Stimulated activated CD8-positive, alpha-beta memory T cell treated with anti-CD3 and anti-CD28 coated beads, Interleukin-12 subunit alpha, Interleukin-12 subunit beta, amount 100 ng/mL, for 24 hours (primary cell): ENCODE measurements around the gene WNT8B.
A peak's percentile ranks its signal among the peaks of the same experiment; 100 is the strongest.

ENCODE experiments used
- DNase-seq: peaks from one replicate; pipeline ENCODE4 v3.0.0-alpha.2; 2020; ENCODE audit errors: extremely low read depth

WNT8B gene

GRCh38 chr10:100483876-100484666, 21.3 kb downstream of the WNT8B start:
- DNase-seq = no peak

GRCh38 chr10:100485366-100485765, 22.6 kb downstream of the WNT8B start:
- no peak for DNase-seq

GRCh38 chr10:100485801-100486495, 23.1 kb downstream of the WNT8B start:
- no peak for DNase-seq

- DNase-seq = no peak
These were observed 24.7 kb downstream of the WNT8B start for GRCh38 chr10:100487529-100487928.

GRCh38 chr10:100489396-100489795, 26.6 kb downstream of the WNT8B start:
- no peak for DNase-seq

- no peak for DNase-seq
These were observed 27.7 kb downstream of the WNT8B start for GRCh38 chr10:100490531-100490930.

- DNase-seq = no peak
These were observed 33.8 kb downstream of the WNT8B start for GRCh38 chr10:100496567-100496966.

GRCh38 chr10:100498059-100498458, 35.2 kb downstream of the WNT8B start:
- no peak for DNase-seq

- no peak for DNase-seq
These were observed 38.6 kb downstream of the WNT8B start for GRCh38 chr10:100501423-100501822.

GRCh38 chr10:100502926-100503494, 40.2 kb downstream of the WNT8B start:
- DNase-seq = no peak

GRCh38 chr10:100504096-100504495, 41.3 kb downstream of the WNT8B start:
- DNase-seq = no peak

- DNase-seq = no peak
These were observed 42.4 kb downstream of the WNT8B start for GRCh38 chr10:100505164-100505563.

- no peak for DNase-seq
These were observed 44.0 kb downstream of the WNT8B start for GRCh38 chr10:100506596-100507356.

GRCh38 chr10:100507357-100507732, 44.5 kb downstream of the WNT8B start:
- DNase-seq = no peak

GRCh38 chr10:100508266-100508665, 45.5 kb downstream of the WNT8B start:
- DNase-seq = no peak

- DNase-seq = no peak
These were observed 45.9 kb downstream of the WNT8B start for GRCh38 chr10:100508691-100509150.

GRCh38 chr10:100509241-100509840, 46.5 kb downstream of the WNT8B start:
- no peak for DNase-seq

- DNase-seq = peak; percentile 19
These were observed 47.9 kb downstream of the WNT8B start for GRCh38 chr10:100510533-100511308.

GRCh38 chr10:100515612-100516011, 52.8 kb downstream of the WNT8B start:
- no peak for DNase-seq

- no peak for DNase-seq
These were observed 54.0 kb downstream of the WNT8B start for GRCh38 chr10:100516847-100517246.

GRCh38 chr10:100518761-100519241, 56.0 kb downstream of the WNT8B start:
- no peak for DNase-seq
